ENCODE data around the gene SPHK1.

The SPHK1 gene

GRCh38 chr17:76408037-76408849 is 23.8 kb downstream of the SPHK1 start:
- peak; percentile 74 for DNase-seq

- DNase-seq: no peak
These were observed 26.0 kb downstream of the SPHK1 start for GRCh38 chr17:76410328-76410965.

- DNase-seq: no peak
These were observed 26.8 kb downstream of the SPHK1 start for GRCh38 chr17:76411247-76411646.

- DNase-seq: no peak
These were observed 30.2 kb downstream of the SPHK1 start for GRCh38 chr17:76414334-76415295.

GRCh38 chr17:76415786-76416185 is 31.4 kb downstream of the SPHK1 start:
- no peak for DNase-seq

- DNase-seq: no peak
These were observed 32.0 kb downstream of the SPHK1 start for GRCh38 chr17:76416457-76416856.

GRCh38 chr17:76416899-76417298 is 32.5 kb downstream of the SPHK1 start:
- no peak for DNase-seq

GRCh38 chr17:76417499-76418143 is 33.2 kb downstream of the SPHK1 start:
- no peak for DNase-seq

- DNase-seq: no peak
These were observed 35.3 kb downstream of the SPHK1 start for GRCh38 chr17:76419576-76420260.

GRCh38 chr17:76420356-76421043 is 36.1 kb downstream of the SPHK1 start:
- DNase-seq: no peak

GRCh38 chr17:76421044-76421407 is 36.6 kb downstream of the SPHK1 start:
- no peak for DNase-seq

GRCh38 chr17:76422406-76422805 is 38.0 kb downstream of the SPHK1 start:
- no peak for DNase-seq

GRCh38 chr17:76422860-76423259 is 38.5 kb downstream of the SPHK1 start:
- no peak for DNase-seq

- DNase-seq: no peak
These were observed 42.4 kb downstream of the SPHK1 start for GRCh38 chr17:76426853-76427252.

- no peak for DNase-seq
These were observed 43.3 kb downstream of the SPHK1 start for GRCh38 chr17:76427501-76428231.

- no peak for DNase-seq
These were observed 44.1 kb downstream of the SPHK1 start for GRCh38 chr17:76428511-76428910.

GRCh38 chr17:76431509-76431908 is 47.1 kb downstream of the SPHK1 start:
- no peak for DNase-seq

- DNase-seq: no peak
These were observed 47.6 kb downstream of the SPHK1 start for GRCh38 chr17:76432004-76432403.

GRCh38 chr17:76432712-76433336 is 48.4 kb downstream of the SPHK1 start:
- no peak for DNase-seq

GRCh38 chr17:76433693-76434092 is 49.3 kb downstream of the SPHK1 start:
- DNase-seq: no peak

Measured in activated T-cell treated with anti-CD3 and anti-CD28 coated beads, Interleukin-2, amount 50 U/mL, for 1 hour (primary cell).